K562 treated with DMSO at 1 percent for 4 hours (cell line): ENCODE results near the gene PBOV1. TPM values are rescaled to one million over a fixed set of nuclear protein-coding genes. Genes with fewer than 3 reads are reported as not detected.

Experiments used
- total RNA-seq: library from RNA; unstranded; fragments of 300-600 nt; gene quantifications from 2 replicates; pipeline ENCODE4 v1.2.3, GENCODE V29; 2022; ENCODE audit not compliant: insufficient read depth

PBOV1 gene
- total RNA-seq: not detected in 2 replicates

DNA sequence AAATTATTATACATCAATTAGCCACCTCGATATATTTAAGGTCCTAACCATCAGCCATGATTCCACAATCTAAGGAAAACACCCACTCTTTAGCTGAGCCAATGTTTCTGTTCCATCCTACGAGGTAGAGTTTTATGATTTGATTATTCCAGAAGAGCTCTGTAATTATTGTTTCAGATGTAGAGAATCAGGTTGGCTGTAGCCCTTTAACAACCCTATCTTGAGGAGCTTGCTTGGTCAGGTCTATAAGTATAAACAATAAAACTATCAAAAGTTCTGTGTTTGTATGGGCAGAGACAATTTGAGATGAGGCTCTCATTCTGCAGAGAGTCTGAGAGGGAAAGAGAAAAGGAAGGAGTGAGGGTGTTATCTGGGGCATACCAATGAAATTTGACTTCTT is at the start of gene PBOV1:
PBOV1 (minus strand) TSS at position 43 of the 400 bp plus-strand sequence. CDS start 96 bp downstream, outside the sequence.

Other genes starting within 250 kb of the PBOV1 start
- 0.13 TPM in 1 of 2 replicates, not detected in the other for gene PERP, start 111.1 kb downstream of the PBOV1 start, total RNA-seq
- gene ARFGEF3, start 56.6 kb downstream of the PBOV1 start, total RNA-seq: not detected in 2 replicates
- gene SMIM28, start 159.4 kb upstream of the PBOV1 start, total RNA-seq: not detected in 2 replicates
- 29.6 and 43.2 TPM in 2 replicates for gene HEBP2, start 185.7 kb upstream of the PBOV1 start, total RNA-seq